ENCODE results near the gene MESP2.

Gene MESP2

DNA sequence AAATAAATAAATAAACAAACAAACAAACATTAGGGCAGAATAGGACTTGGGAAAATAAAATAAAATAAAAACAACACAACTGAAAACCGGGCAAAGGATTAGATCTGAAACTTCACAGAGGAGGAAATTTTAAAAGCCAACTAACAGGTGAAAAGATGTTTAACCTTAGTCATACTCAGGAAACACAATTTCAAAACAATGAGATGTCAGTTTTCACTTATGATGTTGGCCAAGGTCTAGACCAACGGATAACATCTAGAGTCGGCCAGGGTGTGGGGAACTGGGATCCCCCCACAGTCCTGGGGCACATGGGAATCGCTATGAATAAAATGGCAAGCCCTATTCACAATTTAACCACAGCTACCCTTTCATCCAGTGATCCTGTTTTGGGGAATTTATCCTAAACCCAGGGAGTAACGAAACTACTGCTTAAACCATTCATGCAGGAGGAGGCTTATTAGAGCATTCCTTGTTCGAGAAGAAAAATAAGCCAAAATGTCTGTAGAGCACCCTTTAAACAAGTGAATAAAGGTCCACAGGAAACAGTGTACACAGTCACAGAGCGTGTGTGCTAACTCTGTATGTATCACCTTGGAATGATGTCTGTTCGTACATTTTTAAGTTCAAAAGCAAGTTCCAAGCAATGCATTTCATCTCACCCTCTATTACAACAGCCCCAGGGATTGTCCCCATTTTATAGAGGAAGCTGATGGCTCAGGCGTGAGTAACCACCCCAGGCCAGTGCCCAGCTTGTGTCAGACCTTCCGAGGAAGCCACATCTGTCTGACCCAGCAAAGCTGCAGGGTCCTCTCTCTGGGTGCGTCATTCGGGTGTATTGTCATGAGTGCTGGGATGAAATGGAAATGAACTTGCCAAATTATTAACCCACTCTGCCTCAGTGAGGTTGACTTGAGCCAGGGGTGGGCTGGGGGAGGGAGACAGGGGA is 44.8 kb downstream of the MESP2 start:
- DNase-seq, result no peak

DNA sequence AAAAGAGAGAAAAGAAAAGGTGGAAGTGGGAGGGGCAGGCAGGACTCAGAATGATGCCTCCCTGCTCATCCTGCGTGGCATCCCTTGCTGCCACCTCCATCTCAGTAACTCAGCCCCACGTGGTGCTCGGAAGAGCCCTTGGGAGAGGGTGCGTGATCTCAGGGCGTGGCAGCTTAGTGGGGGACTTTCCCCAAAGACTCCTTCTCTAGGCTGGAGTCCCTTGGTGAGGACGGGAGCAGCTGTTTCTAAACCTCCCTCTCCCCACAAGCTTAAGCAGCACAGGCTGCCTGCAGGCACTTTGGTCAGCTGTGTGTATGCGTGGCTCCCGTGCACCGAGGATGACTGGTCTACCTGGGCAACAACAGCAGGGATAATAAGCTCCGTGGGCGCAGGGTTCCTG is 45.9 kb downstream of the MESP2 start:
- no peak for DNase-seq

DNA sequence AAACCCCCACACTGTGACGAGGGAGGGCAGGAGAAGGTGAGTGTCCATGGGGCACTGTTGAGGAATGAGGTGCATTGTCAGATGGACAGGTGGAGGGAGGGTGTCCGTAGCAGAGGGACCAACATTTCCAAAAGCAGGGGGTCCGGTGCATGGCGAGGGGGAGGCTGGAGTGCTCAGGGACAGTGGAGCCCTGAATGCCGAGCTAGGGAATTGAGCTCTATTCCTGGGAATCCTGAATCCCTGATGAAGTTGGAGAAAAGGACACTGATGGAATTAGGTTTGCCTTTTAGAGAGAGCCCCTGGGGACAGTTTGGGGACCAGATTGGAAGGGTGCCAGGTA is 46.4 kb downstream of the MESP2 start:
- no peak for DNase-seq

DNA sequence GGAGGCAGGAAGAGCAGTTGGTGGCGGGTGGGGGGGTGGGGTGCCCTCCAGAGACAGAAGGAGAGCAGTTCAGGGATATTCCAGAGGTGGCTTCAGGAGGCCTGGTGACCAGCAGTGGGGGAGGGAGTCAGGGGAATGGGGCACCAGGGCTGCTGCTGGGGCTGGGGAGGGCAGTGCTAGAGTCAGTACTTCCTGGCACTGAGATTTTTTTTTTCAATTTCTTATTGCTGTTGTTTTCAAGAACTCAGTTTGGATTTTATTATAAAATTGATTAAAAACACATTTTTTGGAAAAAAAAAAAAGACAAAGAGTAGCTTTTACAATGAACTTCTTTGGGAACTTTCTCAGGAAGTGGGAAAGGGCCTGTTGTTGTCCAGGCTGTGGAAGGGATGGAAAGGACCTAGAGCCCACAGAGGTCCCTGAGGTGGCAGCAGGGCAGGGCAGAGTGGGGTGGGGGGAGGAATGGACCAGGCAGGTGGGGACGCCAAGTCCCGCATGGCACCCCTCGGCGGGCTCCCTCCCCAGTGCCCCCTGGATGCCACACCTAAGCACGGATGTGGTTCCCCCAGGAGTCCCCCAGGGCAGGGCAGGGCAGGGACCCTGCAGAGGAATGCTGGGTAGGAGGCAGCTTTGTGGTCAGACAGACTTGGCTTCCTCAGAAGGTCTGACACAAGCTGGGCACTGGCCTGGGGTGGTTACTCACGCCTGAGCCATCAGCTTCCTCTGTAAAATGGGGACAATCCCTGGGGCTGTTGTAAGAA is 47.0 kb downstream of the MESP2 start:
- DNase-seq, result no peak

DNA sequence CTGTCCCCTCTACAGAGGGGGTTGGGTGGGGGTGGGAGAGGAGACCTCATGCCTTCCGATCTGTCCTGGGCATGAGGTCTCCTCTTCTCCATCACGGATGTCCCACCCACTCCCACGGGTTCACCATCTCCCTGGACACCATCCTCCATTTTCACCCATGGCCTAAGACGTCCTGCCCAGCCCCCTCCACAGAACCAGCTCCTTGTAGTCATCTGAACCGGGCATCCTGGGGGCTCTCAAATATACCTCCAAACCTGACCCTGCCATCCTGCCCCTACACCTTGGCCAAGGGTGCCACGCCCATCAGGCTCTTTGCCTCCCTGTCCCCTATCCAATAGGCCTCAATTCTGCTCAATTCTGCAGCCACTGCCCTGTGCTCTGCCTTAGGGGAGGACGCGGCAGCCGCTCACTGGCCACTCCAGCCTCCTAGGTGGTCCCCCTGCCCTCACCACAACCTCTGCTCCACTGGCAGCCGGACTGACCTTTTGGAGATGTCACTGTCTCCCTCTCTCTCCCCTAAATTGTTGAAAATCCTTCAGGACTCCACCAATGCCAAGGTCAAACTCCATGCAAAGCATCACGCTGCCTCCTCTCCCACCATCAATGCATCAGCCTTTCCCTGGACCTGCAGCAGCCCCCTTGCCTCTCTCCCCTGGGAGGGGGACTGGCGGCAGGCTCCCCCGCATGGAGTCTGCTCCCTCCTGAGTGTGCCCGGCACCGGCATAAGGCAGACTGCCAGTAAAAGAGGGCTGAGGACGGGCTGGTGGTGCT is 47.9 kb downstream of the MESP2 start:
- DNase-seq, result no peak

DNA sequence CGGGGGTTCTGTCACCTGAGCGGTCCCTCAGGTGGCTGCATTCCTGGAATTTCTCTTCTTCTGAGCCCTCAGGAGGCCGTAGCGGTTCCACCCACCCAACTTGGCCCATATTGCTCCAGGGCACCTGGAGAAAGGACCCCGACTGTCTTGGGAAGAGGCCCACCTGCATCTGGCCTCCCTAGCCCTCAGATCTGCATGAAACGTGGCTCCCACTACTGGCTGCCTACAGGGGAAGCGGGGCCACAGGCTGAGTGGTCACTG is 48.4 kb downstream of the MESP2 start:
- DNase-seq, result no peak

DNA sequence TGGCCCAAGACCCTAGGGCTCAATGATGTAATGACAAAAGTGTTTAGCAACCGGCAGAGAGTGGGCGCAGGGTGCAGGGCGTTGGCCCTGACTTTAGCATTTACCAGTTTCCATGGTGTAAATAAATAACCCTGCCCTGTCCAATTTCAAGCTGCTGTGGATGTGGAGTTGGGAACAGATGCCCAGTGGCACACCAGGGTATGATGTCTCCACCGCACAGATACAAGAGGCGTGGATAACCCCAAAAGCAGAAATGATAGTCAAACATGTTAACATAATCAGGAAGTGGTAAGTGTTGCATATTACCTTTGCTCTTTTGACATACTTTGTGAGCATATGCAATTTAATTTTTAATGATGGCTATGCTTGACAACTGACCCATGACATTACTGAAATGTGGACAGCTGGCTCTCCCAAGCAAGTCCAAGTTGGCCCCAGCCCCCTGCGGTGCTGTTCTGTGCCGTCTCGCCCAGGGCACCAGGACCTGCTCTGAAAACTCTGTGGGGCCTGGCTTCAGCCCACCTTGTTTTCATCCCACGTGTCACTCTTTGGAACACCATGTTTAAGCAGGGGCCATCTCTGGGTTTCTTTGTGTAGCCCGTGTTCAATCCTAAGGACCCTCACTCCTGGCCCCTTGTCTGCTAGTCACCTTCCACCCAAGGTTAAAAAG is 49.3 kb downstream of the MESP2 start:
- DNase-seq, result no peak

DNA sequence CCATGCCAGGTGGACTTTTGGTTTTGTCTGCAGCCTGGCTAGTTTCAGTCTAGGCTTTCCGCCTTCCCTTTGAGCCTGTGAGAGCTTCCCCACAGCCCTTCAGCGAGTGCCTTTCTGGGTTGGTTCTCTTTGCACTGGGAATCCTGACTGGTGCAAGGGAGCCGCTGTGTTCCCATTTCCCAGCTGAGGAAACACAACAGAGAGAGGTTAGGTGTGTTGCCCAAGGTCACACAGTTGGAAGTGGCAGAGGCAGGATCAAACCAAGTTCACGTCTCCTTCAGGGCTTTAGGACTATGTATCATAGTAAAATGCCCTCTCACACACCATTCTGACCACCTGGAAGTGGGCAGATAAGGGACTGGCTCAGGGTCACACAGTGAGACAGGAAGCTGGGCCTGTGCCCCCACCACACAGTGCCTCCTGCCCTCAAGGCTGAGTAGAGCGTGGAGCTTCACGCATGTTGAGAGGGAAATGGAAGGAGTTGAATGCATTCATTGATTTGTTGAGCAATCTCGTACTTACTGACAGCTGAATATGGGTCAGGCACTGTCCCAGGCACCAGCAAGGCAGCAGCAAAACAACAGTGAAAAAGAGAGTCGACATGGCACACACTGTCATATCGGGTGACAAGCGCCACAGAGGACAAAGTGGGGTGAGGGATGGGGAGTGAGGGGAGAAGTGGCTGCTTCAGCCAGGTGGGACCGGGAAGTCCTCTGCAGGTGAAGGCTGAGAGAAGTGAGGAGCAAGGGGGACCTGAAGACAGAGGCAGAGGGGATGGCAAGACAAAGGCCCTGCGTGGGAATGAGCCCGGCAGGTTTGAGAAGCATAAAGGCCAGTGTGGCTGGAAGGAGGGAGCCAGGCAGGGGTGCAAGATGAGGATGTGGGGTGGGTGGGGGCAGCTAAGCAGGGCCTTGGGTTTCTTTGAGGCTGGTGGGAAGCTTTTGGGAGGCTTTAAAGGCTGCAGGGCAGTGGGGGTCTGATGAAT is 50.8 kb downstream of the MESP2 start:
- no peak for DNase-seq

DNA sequence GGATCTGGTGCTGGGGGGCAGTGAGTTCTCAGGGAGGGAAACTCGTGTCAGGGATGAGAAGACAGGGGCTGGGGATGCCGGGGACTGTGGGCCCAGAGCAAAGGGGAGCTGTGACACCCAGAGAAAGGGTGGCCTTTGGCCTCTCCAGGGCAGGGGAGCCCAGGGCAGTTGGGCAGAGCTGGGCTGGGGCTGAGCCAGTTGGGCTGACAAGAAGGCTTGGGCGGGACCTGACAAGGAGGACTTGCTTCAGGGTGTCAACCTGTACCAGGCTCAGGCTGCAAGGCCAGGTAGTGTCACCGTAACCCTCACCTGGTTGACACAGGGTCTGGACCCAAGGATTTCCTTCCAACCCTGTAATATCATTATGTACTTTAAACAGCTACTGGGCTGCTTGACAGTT is 51.7 kb downstream of the MESP2 start:
- no peak for DNase-seq
